Measurements from ENCODE around the gene FZD4. TPM values are rescaled to one million over a fixed set of nuclear protein-coding genes. Genes with fewer than 3 reads are reported as not detected.

The FZD4 gene
- total RNA-seq, 1 experiment from 2014 or later: 0.35 TPM

GRCh38 chr11:86987679-86988078 lies 32.5 kb upstream of the FZD4 start:
- no peaks in the 10 kb centered on the region for H3K27me3 Mint-ChIP-seq (ENCODE audit: insufficient read depth, unreplicated experiment)
- H3K4me3 Mint-ChIP-seq (ENCODE audit: unreplicated experiment): no peak overlapping the region
- H3K36me3 Mint-ChIP-seq (ENCODE audit: insufficient read depth, unreplicated experiment): no peaks in the 10 kb centered on the region
- TF ChIP-seq, protein P1, sequence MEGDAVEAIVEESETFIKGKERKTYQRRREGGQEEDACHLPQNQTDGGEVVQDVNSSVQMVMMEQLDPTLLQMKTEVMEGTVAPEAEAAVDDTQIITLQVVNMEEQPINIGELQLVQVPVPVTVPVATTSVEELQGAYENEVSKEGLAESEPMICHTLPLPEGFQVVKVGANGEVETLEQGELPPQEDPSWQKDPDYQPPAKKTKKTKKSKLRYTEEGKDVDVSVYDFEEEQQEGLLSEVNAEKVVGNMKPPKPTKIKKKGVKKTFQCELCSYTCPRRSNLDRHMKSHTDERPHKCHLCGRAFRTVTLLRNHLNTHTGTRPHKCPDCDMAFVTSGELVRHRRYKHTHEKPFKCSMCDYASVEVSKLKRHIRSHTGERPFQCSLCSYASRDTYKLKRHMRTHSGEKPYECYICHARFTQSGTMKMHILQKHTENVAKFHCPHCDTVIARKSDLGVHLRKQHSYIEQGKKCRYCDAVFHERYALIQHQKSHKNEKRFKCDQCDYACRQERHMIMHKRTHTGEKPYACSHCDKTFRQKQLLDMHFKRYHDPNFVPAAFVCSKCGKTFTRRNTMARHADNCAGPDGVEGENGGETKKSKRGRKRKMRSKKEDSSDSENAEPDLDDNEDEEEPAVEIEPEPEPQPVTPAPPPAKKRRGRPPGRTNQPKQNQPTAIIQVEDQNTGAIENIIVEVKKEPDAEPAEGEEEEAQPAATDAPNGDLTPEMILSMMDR (IDR thresholded peaks at IDR 0.05; ENCODE audit: unreplicated experiment): no peak
- H3K9me3 Mint-ChIP-seq (ENCODE audit: unreplicated experiment): no peaks in the 10 kb centered on the region
- no peak overlapping the region for H3K27ac Mint-ChIP-seq (ENCODE audit: low read depth, unreplicated experiment)
- CTCF ChIA-PET: interaction anchor here (0.6 to 1.0 kb wide), 3 partner anchors 8 to 198 kb away, joined by 3 to 5 read pairs (median 3); no protein-coding TSS in a partner anchor
- no peak for DNase-seq (ENCODE audit: unreplicated experiment)
- BruUV-seq (replicated peaks): no TSS peak
- POLR2A ChIA-PET: interaction anchor here (0.6 to 1.1 kb wide), 4 partner anchors 35 to 871 kb away, joined by 3 to 5 read pairs (median 3); partner anchors contain the start of gene TMEM135
- intact Hi-C loops (cut with micrococcal nuclease): no loop called here
- peaks cover 20% of the 10 kb centered on the region for H3K4me1 Mint-ChIP-seq (ENCODE audit: insufficient read depth, unreplicated experiment)

DNA sequence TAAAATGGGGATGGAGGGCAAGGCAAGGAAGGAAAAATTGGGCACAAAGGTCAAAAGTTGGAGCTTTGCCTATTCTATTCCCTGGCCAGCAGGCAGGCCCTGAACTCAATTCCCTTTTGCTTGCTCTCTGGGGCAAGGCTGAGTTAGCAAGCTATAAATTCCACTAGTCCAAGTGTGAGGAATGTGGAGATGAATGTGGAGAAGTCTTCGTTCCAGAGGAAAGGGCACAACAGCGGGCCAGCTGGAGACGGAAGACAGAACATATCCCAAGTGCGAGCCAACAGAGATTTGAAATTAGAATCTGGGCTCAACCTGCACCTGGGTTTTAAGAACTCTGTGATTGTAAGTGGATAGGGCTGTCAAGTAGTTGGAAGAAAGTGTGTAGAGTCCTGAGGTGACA lies 29.5 kb upstream of the FZD4 start:
- no peak for DNase-seq (ENCODE audit: unreplicated experiment)
- Mint-ChIP-seq H3K27me3 (ENCODE audit: insufficient read depth, unreplicated experiment) (no peaks in the 10 kb centered on the region), H3K4me3 (ENCODE audit: unreplicated experiment) (no peak overlapping the region), H3K9me3 (ENCODE audit: unreplicated experiment) (no peaks in the 10 kb centered on the region), H3K4me1 (ENCODE audit: insufficient read depth, unreplicated experiment) (peaks cover 16% of the 10 kb centered on the region), H3K36me3 (ENCODE audit: insufficient read depth, unreplicated experiment) (no peaks in the 10 kb centered on the region), H3K27ac (ENCODE audit: low read depth, unreplicated experiment) (no peak overlapping the region)
- TF ChIP-seq, protein P1 (IDR thresholded peaks at IDR 0.05; ENCODE audit: unreplicated experiment): no peak
- intact Hi-C loops (cut with micrococcal nuclease): loop anchor here (5.0 kb wide), 1 partner anchor 403 kb away; no protein-coding TSS in a partner anchor
- ChIA-PET POLR2A (interaction anchor here (0.6 kb wide), 2 partner anchors 318 to 1555 kb away, joined by 3 to 5 read pairs; no protein-coding TSS in a partner anchor), CTCF (interaction anchor here (0.5 to 1.4 kb wide), 3 partner anchors 10 to 376 kb away, joined by 3 to 6 read pairs (median 4); no protein-coding TSS in a partner anchor)
- no TSS peak for BruUV-seq (replicated peaks)

GRCh38 chr11:86983021-86983488 lies 27.9 kb upstream of the FZD4 start:
- POLR2A ChIA-PET: interaction anchor here (0.6 to 1.5 kb wide), 7 partner anchors 12 to 284 kb away, joined by 3 to 9 read pairs (median 4); partner anchors contain the start of gene FZD4
- intact Hi-C loops (cut with micrococcal nuclease): loop anchor here (5.0 kb wide), 1 partner anchor 404 kb away; no protein-coding TSS in a partner anchor
- Mint-ChIP-seq H3K27me3 (ENCODE audit: insufficient read depth, unreplicated experiment) (no peaks in the 10 kb centered on the region), H3K4me1 (ENCODE audit: insufficient read depth, unreplicated experiment) (peaks cover 12% of the 10 kb centered on the region), H3K4me3 (ENCODE audit: unreplicated experiment) (no peak overlapping the region), H3K9me3 (ENCODE audit: unreplicated experiment) (no peaks in the 10 kb centered on the region), H3K36me3 (ENCODE audit: insufficient read depth, unreplicated experiment) (no peaks in the 10 kb centered on the region), H3K27ac (ENCODE audit: low read depth, unreplicated experiment) (no peak overlapping the region)
- CTCF ChIA-PET: interaction anchor here (0.6 to 4.3 kb wide), 13 partner anchors 11 to 306 kb away, joined by 3 to 30 read pairs (median 4); partner anchors contain the start of genes FZD4 and TMEM135
- no TSS peak for BruUV-seq (replicated peaks)
- DNase-seq (ENCODE audit: unreplicated experiment): peak; percentile 96
- TF ChIP-seq, protein P1 (IDR thresholded peaks at IDR 0.05; ENCODE audit: unreplicated experiment): no peak

GRCh38 chr11:86981777-86982540 lies 26.8 kb upstream of the FZD4 start:
- TF ChIP-seq, protein P1 (IDR thresholded peaks at IDR 0.05; ENCODE audit: unreplicated experiment): no peak
- Mint-ChIP-seq H3K36me3 (ENCODE audit: insufficient read depth, unreplicated experiment) (no peaks in the 10 kb centered on the region), H3K4me3 (ENCODE audit: unreplicated experiment) (no peak overlapping the region), H3K4me1 (ENCODE audit: insufficient read depth, unreplicated experiment) (peaks cover 12% of the 10 kb centered on the region), H3K27ac (ENCODE audit: low read depth, unreplicated experiment) (no peak overlapping the region), H3K27me3 (ENCODE audit: insufficient read depth, unreplicated experiment) (no peaks in the 10 kb centered on the region), H3K9me3 (ENCODE audit: unreplicated experiment) (no peaks in the 10 kb centered on the region)
- POLR2A ChIA-PET: interaction anchor here (1.4 to 2.1 kb wide), 4 partner anchors 22 to 285 kb away, joined by 3 to 7 read pairs (median 4); no protein-coding TSS in a partner anchor
- CTCF ChIA-PET: interaction anchor here (0.6 to 4.3 kb wide), 13 partner anchors 10 to 318 kb away, joined by 3 to 30 read pairs (median 4); partner anchors contain the start of gene FZD4
- intact Hi-C loops (cut with micrococcal nuclease): loop anchor here (5.0 kb wide), 1 partner anchor 405 kb away; no protein-coding TSS in a partner anchor
- DNase-seq (ENCODE audit: unreplicated experiment): no peak
- no TSS peak for BruUV-seq (replicated peaks)
